SKM-1 (cell line): Measurements from ENCODE around the gene PRKCA.
A peak's percentile ranks its signal among the peaks of the same experiment; 100 is the strongest.
"Not testable (repeated sequence)": the region's sequence is repeated elsewhere in the genome, so short reads cannot be mapped to it uniquely, and the experiment has no call there.

ENCODE experiments used
- DNase-seq: peaks from one replicate; lab custom pipeline; 2025; ENCODE audit not compliant: unreplicated experiment; lab: John Stamatoyannopoulos, UW

Gene PRKCA

DNA sequence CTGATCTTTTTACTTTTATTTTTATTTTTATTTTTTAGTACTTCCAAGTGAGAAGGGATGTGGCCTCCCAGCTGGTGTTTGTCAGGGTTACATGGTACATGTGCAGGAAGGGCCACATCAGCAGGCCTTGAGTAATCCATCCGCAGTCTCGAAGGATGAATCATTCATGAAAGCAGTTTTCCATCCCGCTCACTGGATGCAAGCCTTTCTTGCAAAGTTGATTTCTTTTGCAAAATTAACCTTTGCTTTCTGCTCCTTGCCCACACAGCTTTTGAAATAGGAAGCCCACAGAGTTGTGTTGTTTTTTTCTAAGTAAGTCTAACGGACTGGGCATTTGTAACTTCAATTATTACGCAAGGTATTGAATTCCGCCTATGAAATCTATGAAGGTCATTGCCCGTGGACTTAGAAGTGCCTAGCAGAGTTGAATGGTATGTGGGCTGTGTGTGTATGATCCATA lies 157.4 kb downstream of the PRKCA start:
- DNase-seq: peak; percentile 94

DNA sequence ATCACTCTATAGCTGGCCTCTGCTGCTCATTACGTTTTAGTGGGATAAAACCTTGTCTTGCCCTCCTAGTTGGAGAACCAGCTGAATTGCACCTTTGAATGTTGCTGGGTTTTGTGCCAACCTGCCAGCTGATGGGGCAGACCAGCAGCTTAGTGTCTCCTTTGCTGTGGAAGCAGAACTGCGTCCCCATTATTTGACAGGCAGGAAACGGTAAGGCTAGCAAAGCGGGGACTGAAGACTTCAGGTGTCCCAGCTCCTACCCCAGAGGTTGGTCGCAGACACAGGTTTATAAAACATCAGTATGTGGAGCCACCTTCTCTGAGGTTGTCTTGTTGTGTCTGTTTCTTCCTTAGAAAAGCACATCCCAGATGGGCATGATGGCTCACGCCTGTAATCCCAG lies 158.1 kb downstream of the PRKCA start:
- DNase-seq: no peak

DNA sequence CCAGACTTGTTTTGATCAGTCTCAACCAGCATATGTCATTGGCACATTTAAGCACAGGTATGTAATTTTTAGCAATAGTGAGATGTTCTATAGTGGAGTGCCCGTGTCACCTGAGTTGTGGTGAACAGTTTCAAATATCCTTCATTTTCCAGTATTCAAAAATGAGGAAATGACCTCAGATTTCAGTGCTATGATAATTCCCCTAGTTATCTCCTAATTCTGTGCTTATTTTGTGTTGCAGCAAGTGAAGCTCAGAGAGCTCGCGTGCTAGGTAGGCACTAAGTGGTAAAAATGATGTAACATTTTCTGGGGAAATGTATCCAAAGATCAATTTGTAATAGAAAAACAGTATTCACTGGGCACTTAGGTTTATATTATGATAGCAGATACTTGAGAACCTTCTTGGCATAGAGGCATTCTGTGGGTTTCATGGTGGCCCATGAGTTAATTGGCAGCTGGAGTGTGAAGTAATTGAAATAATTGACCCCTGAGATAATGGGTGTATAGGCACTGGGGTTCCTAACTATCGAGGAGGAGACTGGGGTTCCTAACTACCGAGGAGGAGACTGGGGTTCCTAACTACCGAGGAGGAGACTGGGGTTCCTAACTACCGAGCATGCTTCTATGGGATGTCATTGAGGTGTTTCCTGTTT lies 159.1 kb downstream of the PRKCA start:
- DNase-seq: no peak

DNA sequence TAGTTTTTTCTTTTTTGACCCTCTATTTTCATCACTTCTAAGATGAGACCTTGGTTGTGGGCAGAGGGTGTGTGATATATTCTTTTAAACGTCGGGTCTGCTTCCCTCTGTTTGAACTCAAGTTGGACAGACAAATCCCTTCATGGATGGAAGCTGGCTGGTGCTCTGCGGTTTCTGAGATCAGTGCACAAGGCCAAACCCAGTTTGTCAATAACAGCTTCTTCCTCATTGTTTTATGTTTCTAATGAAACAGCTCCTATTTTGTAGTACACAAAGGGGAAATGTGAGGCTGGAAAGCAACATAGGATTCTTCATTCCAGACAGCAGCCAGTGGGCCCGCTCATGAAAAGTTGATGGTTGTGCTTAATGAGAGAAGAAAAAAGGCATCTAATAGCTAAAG lies 159.6 kb downstream of the PRKCA start:
- peak; percentile 31 for DNase-seq

DNA sequence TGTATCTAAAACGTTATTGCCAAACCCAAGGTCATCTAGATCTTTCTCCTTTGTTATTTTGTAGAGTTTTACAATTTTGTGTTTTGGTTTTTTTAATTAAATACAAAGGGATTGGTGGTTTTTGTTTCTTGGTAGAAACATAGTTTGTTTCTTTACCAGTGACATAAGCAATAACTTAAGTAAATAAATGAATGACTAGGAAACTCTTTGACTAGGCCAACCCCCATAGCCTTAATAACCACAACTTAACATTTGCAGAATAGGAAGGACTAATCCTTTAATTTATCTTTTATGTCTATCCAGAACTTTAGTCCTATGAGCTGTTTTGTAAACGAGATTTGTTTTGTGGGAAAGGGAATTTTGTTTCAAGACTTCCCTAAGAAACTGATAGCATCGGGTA lies 162.5 kb downstream of the PRKCA start:
- DNase-seq: no peak

DNA sequence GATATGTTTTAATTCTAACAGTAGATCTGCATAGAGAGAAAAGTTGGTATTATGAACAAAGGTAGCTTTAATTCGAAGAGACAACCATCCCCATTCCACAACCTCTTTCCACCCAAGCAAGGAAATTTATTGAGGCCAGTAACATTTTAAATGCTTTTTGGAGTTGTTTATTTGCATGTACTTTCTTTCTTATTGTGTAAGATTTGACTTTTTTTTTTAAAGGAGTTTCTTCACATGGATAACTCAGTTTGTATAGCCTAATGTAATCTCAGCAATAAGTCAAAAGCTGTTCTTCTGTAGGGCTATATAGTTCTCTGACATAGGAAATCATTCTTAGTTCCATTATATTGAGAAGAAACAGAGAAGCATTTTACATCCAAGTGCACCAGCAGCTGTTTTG lies 163.3 kb downstream of the PRKCA start:
- no peak for DNase-seq

DNA sequence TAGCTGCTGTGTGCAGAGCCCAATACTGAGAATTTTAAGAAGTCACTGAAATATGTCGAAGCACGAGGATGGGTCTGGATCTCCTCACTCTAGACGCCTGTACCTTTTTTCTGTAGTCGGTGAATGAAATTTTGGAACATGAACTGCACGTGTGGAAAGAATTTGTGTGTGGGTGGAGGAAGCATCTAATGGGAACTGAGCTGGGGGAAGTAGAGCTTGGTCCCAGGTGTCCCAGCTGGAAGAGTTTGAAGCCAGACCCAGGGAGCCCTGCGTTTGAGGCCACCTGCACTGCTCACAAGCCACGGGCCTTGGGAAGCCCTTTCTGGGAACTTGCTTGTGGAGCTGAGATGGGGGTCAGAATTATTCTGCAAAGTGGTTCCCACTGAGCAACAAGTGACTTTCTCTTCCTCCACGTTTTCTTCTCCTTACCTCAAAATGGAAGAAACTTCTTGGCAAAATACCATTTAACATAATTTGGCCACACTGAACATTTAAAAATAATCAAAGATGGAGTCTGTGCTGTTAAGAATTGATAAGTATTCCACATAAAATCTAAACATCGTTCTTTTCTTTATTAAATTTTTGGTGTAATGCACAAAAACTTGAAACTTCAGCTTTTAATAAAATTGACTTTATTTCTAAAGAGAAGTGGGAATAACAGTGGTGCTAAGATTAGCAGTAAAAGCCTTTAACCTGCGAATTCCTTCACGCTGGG lies 163.8 kb downstream of the PRKCA start:
- DNase-seq: no peak

DNA sequence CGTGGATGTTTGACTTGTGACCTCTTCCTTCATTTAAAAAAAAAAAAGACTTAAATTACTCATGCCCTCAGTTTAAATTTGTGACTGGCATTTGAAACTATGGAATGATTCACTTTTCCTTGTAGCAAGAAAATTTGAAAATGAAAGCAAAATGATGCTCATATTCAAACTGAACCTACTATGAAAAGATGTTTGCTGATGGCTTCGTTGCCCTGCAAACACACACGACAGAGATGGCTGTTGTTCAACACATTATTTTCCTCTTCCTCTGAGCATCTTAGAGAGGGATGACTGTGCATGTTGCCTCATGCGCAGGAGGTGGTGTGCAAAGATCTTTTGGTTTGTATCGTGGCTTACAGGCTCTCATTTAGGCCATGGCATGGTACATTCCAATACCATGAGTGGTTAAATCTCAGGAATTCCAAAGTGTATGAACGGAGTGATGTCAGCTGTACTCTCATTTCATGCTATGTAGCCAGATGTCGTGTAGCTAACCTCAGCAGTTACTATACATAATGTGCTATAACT lies 164.5 kb downstream of the PRKCA start:
- DNase-seq: peak; percentile 14

DNA sequence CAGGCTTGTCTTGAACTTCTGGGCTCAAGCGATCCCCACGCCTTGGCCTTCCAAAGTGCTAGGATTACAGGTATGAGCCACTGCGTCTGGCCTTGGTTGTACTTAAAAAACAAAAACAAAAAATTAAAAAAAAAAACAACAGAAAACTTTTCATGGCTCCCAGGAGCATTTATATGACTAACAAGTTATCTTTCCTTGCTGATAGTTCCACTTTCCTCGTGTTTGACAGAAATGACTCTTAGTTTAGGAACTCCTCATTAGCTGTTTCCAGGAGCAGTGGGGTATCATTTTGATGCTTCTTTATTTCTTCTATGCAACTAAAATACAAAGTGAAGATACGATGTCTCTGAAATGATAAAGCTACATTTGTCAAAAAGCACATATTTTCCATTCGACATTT lies 165.4 kb downstream of the PRKCA start:
- DNase-seq: no peak

DNA sequence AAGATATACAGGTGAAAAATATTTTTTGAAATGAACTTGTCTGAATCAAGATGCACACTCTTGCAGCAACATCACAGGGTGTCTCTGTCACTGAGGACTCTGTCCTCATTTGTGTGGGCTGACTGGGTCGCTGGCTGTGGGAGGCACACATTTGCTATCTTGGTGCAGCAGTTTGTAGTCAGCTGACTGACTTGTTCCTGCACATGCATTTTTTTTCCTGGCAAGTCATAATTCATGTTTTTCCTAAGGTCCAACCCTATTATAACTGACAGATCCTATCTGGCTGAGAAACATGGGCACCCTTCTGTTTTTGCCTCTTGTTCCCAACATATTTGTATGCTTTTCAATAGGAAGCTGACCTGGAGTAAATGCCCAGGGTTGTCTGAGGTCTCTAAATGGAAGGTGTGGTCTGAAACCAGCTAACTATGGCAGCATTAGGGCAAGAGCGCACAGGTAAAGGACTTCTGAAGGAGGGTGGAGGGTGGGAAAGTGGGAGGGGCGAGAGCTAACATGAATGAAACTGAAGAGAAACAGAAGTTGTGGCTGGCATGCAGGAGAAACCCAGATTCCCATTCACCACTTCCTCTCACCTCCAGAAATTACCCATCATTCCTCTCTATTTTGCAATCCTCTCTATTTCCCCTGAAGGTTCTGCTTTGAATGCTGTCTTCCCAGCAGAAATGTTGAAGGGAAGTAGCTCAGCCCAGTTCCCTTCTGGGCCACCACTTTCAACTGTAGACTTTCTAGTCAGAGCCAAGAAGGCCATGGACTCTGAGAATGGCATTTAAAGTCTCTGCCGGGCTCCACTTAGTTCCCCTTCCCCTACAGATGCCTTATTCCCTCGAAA lies 166.1 kb downstream of the PRKCA start:
- peak; percentile 88 for DNase-seq

DNA sequence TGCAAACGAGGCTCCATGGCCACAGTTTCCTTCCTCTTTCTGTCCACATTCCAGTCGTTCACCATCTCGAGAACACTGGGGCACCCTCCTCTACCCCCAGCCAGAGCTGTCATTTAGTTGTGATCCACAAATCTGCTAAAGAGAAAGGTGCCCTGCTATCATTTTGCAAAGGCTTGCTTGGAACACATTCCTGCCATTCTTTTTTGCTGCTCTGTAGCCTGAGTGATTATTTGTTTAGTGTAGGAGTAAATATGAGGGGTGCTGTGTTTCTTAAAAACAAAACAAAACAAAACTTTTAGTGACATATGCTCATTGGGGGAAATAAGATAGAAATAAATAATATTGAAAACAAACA lies 166.7 kb downstream of the PRKCA start:
- no peak for DNase-seq

DNA sequence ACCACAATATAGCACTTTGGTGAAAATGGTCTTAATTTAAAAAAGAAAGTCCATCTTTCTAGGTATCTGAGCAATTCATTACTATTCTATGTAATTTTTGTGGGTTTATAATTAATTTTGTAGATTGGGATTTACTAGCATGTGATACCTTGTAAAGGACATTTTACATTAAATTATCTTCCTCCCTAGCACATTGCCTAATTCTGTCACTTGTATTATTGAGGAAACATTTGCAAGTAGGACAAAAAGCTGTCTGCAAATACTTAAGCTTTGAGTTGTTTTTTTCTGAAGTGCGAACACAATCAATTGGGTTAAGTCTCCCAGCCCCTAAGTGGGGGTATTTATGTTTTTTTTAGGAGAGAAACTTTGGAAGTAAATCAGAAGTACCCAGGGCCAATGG lies 167.0 kb downstream of the PRKCA start:
- no peak for DNase-seq

DNA sequence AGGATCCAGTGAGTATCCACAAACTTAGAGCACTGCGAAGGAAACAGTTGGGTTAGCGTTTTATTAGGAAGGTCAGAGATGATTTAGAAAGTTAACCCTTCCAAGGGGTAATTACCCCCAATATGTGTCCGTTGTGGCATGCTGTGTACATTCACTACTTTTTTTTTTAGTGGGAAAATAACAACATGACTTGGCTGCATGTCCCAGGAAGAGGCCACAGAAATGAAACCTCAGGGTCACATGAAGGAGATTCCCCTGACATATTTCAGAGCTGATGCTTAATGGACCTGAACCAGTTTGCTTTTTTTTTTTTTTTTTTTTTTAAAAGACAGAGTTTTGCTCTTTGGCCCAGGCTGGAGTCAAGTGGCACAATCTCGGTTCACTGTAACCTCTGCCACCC lies 167.5 kb downstream of the PRKCA start:
- no peak for DNase-seq

DNA sequence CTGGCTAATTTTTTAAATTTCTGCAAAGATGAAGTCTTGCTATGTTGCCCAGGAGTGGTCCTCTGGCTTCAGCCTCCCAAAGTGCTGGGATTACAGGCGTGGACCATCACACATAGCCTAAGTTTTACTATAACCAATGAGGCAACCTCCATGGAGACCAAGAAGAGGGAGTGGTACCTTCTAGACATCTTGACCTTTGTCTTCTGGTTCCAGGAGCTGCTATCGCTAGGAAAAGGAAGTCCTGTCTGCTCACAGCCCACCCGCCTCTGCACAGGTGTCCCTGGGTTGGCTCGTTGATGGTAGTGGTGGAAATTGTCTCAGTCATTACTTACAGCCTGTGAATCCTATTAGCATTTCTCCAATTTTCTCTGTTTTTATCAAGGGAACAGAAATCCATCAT lies 169.7 kb downstream of the PRKCA start:
- no peak for DNase-seq

DNA sequence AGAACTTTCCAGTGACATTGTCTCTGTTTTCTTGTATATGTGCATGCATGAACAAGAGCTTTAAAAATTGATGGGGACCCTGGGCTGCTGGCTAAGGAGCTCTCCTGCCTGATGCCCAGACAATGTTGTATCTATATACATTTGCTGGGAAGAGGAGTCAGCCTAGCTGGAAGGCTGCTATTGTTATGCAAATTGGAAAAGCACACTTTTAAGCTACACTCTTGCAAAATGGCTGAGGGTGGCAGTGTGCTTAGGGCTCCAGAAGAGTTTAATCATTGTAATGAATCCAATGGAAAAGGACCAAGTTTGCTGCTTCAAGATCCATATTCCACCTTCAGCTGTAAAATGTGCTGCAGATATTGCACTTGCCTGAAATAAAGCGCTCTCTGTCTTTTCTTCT lies 171.8 kb downstream of the PRKCA start:
- DNase-seq: no peak

DNA sequence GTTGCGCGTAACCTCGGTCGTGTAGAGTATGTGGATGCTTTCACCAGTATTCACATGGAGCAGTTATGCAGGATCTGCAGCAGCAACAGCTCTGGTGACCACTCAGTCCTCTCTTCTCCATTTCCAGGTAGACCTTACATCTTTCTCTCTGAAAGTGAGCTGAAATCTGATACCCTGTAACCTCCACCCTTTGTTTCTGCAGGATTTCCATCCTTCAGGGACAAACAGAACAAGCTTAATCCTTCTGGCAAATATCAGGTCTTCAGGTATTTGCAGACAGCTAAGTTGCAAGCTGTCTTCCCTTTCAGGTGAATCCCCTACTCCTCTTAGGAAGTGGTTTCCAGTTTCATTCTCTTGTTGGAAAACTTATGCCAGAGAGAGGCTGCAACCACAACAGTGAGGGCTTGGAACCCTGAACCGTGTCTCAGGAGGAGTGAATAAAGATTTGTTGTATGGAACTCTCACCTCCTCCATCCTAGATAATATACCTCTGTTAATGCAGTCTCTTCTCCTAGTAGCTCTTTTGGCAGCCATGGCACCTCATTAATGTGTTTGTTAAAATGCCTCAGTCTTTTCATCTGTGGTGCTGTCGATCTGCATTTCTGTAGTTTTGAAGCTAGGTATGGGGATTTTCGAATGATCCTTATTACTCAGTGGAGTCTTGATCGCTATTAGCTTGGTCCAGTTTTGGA lies 172.5 kb downstream of the PRKCA start:
- DNase-seq: no peak

DNA sequence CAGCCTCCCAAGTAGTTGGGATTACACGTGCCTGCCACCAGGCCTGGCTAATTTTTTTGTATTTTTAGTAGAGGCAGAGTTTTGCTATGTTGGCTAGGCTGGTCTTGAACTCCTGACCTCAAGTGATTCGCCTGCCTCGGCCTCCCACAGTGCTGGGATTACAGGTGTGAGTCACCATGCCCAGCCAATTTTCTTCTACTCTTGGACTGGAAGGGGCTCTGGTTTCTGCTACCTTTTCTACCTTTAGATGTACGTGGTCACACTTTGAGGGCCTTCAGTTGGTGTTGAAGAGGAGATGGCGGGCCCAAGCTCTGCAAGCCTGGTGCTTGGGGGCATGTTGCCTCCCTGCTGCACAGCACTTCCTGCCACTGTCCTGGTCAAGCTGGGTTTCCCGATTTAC lies 173.6 kb downstream of the PRKCA start:
- DNase-seq: no peak

DNA sequence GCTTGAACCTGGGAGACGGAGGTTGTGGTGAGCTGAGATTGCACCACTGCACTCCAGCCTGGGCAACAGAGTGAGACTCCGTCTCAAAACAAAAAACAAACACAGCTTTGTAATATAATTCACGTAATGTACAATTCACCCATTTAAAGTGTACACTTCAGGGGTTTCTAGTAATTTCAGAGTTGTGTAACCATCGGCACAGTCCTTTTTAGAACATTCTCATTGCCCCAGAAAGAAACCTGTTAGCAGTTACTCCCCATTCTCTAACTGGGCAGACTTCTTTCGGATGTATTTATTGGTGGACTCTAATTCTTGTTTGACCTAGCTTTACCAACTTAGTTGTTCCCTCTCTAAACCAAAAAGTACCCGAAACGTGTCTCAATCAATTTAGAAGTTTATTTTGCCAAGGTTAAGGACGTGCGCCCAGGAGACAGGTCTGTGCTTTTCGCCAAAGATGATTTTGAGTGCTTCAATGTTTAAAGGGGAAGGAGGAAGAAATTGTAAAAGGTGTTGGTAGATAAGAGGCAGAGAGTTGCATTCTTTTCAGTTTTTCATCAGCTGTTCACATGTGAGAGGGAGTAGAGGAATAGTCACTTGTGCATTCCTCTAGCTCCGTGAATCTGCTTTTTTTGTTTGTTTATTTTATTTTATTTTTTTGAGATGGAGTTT lies 175.3 kb downstream of the PRKCA start:
- no peak for DNase-seq

DNA sequence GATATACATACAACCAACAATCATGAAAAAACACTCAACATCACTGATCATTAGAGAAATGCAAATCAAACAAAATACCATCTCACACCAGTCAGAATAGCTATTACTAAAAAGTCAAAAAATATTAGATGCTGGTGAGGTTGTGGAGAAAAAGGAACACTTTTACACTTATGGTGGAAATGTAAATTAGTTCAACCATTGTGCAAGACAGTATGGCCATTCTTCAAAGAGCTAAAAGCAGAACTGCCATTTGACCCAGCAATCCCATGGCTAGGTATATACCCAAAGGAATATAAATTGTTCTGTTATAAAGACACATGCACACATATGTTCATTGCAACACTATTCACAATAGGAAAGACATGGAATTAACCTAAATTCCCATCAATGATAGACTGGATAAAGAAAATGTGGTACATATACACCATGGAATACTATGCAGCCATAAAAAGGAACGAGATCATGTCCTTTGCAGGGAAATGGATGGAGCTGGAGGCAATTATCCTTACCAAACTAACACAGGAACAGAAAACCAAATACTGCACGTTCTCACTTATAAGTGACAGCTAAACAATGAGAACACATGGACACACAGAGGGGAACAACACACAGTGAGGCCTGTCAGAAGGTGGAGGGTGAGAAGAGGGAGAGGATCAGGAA lies 176.9 kb downstream of the PRKCA start:
- DNase-seq: not testable (repeated sequence)

DNA sequence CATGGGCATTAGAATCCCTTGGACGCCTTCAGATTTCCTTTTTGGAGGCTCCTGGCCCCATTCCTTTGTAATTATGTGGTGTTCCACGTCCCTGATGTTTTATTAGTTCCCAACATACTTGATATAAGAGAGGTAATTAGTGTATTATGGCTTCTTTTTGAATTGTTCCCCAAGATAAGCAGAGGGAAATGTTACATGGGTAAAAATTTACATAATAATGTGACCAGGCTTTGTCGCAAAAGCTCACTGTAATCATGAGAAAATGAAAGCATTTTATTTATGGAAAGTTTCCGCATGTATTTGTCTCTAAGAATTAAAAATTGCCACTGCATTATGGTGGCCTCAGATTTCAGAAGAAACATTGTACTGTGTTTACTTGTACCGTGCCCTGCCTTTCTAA lies 177.8 kb downstream of the PRKCA start:
- DNase-seq: no peak
